ENCODE results near the gene AGO3. TPM values are rescaled to one million over a fixed set of nuclear protein-coding genes. Genes with fewer than 3 reads are reported as not detected.
A peak's percentile ranks its signal among the peaks of the same experiment; 100 is the strongest.

The AGO3 gene
- total and polyA plus RNA-seq, 2 of the 13 experiments (the other 11 are each of a cell fraction or from before 2014, with no cell fraction given), result 21.2 to 27.1 TPM

GRCh38 chr1:35882945-35883634, 47.8 kb upstream of the AGO3 start, which contains the start of gene AGO1 (continued):
- TF ChIP-seq RERE (CRISPR knock-in tag; IDR thresholded peaks at IDR 0.05; ENCODE audit: low read depth), result no peak
- TF ChIP-seq AHDC1 (CRISPR knock-in tag; IDR thresholded peaks at IDR 0.05; ENCODE audit: borderline replicate concordance), result no peak
- no peak for TF ChIP-seq NFRKB (IDR thresholded peaks at IDR 0.05)
- TF ChIP-seq ATF3 (CRISPR knock-in tag; IDR thresholded peaks at IDR 0.05), result 0 out of 2 replicates have a peak, but pooled peaks have one; percentile 5
- TF ChIP-seq SMAD9 (CRISPR knock-in tag; IDR thresholded peaks at IDR 0.05), result no peak
- TF ChIP-seq ATM (IDR thresholded peaks at IDR 0.05; ENCODE audit: borderline replicate concordance), result no peak
- peak; percentile 39 to 83; a peak in 3 of 4 replicates for TF ChIP-seq POLR2A (IDR thresholded peaks at IDR 0.05; ENCODE audit: insufficient read depth in 1 of 2, low read depth in 2 of 2, low read length in 2 of 2)
- TF ChIP-seq HMG20B (CRISPR knock-in tag; conservative IDR thresholded peaks at IDR 0.05), result no peak
- TF ChIP-seq FOXP1 (IDR thresholded peaks at IDR 0.05), result no peak
- 0 out of 2 replicates have a peak, but pooled peaks have one; percentile 15 for TF ChIP-seq FOXP1 (CRISPR knock-in tag; IDR thresholded peaks at IDR 0.05)
- TF ChIP-seq MED8 (CRISPR knock-in tag; IDR thresholded peaks at IDR 0.05; ENCODE audit: insufficient replicate concordance), result no peak
- no peak; the same call in 1 of the 2 replicates for TF ChIP-seq THAP8 (CRISPR knock-in tag; IDR thresholded peaks at IDR 0.05; ENCODE audit: borderline replicate concordance)
- TF ChIP-seq BCLAF1 (IDR thresholded peaks at IDR 0.05), result no peak
